Activated CD8-positive, alpha-beta memory T cell treated with anti-CD3 and anti-CD28 coated beads for 48 hours (primary cell): ENCODE data around the gene ABCC6.
"Not testable (repeated sequence)": the region's sequence is repeated elsewhere in the genome, so short reads cannot be mapped to it uniquely, and the experiment has no call there.

ENCODE experiments used
- DNase-seq, 3 experiments: peaks; one replicate each; pipeline ENCODE4 v3.0.0-alpha.2; 2020; ENCODE audit warnings: low read depth in 2 of 3, low spot score in 2 of 3

The ABCC6 gene

DNA sequence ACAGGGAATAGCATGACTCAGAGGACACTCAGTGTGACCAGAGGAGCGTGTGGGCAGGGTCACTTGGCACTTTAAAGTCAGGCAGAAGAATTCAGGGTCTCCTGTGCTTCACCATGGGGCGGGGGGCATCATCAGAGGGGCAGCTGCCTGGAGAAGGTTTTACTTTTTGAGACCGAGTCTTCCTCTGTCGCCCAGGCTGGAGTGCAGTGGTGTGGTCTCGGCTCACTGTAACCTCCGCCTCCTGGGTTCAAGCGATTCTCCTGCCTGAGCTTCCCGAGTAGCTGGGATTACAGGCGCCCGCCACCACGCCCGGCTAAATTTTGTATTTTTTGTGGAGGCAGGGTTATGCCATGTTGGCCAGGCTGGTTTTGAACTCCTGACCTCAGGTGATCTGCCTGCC is 32.3 kb downstream of the ABCC6 start:
- DNase-seq = not testable (repeated sequence)

DNA sequence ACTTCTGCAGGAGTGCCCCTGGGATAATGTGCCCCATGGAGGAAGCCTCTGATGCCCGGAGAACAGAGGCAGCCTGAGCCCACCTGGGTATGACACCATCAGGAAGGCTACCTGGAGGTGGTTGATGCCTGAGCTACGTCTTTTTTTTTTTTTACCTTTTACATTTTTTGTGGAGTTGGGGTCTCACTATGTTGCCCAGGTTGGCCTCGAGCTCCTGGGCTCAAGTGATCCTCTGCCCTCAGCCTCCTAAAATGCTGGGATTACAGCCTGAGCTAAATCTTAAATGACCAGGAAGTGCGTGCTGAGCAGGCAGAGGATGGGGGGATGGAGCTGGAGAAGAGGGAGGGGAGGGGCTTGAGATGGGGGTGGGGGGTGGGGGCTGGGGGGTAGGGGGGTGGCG is 32.7 kb downstream of the ABCC6 start:
- no peak for DNase-seq

DNA sequence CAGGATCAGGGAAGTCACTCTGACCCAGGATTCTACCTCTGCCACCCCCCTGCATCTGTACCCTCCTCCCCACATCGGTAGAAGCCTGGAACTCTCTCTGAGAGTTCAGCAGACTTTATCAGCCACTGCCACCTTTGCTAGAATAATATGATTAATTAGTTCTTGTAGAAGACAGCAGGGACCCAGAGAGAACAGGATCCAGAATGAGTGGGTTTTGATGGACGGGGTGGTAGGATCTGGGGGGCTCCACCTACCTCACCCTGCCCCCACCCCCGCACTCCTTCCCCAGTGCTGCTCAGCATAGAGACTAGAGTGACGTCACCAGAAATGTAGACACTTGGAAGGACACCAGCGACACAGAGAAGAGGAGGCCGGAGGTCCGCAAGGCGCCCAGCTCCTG is 33.5 kb downstream of the ABCC6 start:
- DNase-seq = no peak

DNA sequence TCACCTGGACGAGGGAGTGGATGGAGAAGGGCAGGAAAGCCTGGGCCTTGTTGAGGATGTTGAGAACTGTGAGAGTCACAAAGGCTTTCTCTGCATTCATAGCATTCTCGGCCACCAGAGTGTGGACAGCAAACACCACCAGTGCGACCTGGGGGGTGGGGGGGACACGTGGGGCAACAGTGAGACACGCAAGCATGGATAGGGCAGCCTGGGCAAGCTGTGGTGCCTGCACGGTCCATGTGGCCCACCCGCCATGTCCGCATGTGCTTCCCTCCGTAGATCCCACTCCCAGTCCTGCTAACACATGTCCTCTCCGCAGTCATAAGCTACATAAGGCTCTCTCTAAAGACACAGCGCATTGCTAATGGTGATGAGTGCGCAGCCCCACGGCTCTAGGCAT is 34.5 kb downstream of the ABCC6 start:
- DNase-seq = no peak

DNA sequence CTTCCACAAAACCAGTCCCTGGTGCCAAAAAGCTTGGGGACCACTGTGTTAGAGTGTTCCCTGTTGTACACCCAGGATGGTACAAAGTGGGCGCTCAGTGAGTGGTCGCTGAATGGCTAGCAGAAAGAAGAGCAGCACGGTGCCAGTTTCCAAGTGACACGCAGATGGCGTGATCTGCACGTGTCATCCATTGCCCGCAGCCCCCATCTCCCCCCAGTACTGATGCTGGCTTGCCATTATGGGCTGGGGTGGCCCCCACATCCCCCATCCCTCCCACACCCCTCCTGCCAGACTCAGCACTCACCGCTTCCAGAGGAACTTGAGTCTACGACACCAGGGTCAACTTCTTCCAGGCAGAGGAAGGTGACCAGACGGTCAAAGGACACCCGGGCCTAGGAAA is 36.5 kb downstream of the ABCC6 start:
- DNase-seq = no peak

DNA sequence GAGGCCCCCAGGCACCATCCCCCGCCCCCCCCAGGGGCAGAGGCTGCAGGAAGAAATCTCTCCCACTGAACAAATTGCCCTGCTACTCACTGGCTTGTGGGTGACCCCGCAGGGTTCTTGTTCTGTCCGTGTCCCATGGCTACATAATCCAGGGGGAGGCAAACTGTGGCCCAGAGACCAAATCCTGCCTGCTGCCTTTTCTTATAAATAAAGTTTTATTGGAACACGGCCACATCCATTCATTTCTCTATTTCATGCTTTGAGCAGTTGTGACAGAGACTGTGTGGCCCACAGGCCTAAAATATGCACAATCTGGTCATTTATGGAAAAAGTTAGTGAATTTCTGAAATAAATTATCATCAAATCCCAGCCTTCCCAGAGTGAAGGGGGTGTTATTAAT is 38.2 kb downstream of the ABCC6 start:
- no peak for DNase-seq

DNA sequence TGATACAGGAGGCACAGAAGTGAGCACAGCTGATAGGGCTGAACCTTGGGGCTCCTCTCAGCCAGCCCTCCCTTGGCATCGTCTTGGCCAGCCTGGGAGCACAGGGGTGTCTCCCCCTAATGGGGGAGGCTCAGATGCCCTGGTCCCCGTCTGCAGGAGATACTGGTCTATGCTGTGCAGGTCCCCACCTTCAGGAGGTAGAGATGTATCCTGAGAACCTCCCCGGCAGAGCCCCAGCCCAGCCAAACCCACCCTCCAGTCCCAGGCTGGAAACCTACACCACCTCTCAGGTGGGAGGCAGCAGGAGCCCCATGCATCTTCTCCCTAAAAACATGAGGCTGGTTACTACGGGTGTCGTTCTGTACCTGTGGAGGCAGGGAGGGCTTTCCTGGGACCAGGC is 38.7 kb downstream of the ABCC6 start:
- DNase-seq = no peak

DNA sequence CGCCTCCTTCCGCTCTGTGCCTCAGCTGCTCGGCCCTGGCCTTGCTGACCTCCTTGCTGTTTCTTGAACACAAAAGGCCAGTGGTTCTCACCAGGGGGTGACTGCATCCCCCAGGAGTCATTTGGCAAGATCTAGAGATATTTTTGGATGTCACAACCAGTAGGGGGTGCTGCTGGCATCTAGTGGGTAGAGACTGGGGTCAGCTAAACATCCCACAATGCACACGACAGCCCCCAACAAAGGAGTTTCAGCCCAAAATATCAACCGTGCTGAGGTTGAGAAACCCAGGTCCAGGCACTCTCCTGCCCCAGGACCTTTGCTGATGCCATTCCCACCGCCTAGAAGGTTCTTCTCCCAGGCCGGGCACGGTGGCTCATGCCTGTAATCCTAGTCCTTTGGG is 39.7 kb downstream of the ABCC6 start:
- DNase-seq = no peak

DNA sequence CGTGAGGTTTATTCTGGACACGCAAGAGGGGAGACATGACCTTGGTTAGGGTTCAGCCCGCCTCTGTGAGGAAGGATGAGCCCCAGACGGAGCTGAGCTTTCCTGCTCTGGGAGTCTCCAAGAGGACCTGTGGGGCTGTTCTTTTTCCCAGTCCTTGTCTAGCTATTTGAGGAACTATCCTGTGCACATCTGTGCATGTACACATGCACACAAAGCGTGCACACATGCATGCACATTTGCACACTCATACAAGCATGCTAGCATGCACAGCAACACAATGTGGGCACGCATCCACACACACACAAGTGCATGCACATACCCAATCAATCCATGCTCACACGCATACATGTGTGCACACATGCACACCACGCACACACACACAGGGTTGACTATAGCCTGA is 40.4 kb downstream of the ABCC6 start:
- no peak for DNase-seq

DNA sequence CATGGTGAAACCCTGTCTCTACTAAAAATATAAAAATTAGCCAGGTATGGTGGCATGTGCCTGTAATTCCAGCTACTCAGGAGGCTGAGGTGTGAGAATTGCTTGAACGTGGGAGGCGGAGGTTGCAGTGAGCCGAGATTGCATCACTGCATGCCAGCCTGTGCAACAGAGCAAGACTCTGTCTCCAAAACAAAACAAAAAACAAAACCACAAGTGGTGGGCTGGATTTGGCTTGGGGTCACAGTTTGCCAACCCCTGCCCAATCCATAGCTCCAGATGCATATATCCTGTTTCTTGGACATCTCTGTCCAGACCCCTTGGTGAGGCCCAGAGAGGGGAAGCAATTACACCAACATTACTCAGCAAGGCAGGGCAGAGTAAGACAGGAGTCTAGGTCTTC is 41.5 kb downstream of the ABCC6 start:
- not testable (repeated sequence) for DNase-seq

DNA sequence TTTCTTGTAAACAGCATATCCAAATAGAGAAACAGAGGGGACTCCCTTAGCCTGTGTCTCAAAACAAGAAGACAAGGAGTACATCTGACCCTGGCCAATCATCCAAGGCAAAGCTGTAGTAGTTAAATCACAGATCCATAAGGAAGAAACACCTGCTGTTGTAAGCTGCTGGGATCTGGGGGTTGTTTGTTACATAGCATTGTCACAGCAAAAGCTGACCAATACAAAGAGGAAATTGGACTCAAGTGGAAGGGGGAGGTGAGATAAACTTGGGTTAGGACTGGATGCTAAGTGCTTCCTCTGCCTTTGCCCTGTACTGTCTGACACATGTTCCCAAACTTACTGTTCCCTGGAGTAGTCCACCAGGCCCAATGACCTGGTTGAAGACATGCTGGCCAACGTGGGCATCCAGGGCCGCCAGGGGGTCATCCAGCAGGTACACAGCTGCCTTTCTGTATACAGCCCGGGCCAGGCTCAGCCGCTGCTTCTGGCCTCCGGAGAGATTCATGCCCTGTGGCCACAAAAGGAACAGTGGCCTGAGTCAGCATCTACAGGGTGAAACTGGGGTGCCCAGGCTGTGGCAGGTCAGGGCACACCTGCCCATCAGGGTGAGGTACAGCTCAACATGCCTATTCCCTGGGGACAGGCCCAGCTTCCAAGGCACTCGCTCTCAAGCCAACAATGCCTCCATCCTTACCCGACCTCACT is 44.7 kb downstream of the ABCC6 start:
- DNase-seq = no peak

DNA sequence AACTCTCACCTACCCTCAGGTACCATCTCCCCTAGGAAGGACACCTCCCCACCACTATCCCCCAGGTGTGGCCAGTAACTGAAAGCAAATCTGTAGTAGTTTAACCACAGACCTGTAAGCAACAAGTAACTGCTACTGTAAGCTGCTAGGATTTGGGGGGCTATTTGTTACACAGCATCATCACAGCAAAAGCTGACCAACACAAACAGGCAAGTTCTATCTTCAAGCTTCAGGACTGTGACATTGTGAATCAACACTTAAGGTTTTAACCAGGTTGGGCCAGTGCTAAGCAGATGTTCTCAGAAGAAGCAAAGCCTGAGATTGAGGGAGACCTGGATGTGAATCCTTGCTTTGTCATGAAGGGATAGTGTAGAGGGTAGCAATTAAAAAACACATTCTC is 47.0 kb downstream of the ABCC6 start:
- no peak for DNase-seq

DNA sequence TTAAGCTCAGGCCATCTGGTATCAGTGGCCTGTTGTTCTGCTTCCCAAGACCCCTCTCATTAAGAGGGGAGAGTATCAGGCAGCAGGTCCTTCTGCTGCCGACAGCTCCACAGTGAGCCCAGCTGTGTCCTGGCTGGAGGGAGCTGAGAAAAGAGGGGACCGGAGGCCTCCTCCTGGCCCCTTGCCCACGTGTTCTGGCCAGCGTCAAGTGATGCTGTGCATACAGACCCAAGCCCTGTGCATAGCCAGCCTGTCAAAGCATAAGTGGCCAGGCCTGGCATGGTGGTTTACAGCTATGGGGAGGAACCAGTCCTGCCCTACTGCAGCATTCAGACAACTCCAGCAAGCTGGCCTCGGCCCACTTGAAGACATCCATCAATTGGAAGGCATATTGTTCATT is 48.0 kb downstream of the ABCC6 start:
- DNase-seq = no peak

DNA sequence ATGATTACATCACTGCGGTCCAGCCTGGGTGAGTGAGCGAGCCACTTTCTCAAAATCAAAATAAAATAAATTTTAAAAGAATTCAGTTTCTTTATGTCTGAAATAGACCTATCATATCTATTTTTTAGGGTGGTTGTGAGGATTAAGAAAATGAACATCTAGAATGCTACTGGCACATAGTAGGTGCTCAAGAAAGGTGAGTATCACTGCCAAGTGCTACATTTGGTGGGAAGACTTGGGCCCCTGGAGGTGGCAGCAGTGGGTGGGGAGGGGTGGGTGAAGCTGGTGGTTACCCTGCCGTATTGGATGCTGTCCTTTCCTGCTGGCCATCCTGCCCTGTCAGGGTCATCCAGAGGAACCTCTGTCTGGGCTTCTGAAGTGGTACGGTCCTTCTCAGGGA is 50.3 kb downstream of the ABCC6 start:
- DNase-seq = no peak

DNA sequence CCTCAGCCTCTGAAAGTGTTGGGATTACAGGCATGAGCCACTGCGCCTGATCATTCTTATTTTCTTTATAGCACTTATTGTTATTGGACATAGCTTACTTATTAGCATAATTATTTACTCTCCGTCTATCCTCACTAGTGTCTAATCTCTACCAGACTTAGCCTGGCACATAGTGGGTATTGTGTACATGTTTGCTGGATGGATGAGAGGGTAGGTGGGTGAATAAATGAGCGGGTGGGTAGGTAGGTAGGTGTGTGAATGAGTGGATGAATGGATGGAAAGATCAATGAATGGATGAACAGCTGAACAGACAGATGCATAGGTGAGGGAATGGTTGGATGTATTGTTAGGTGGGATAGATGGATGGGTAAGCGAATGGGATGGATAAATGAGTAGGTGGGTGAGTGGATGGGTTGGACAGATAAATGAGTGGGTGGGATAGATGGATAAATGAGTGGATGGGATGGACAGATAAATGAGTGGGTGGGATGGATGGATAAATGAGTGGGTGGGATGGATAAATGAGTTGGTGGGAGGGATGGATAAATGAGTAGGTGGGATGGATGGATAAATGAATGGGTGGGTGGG is 51.9 kb downstream of the ABCC6 start:
- DNase-seq = no peak

DNA sequence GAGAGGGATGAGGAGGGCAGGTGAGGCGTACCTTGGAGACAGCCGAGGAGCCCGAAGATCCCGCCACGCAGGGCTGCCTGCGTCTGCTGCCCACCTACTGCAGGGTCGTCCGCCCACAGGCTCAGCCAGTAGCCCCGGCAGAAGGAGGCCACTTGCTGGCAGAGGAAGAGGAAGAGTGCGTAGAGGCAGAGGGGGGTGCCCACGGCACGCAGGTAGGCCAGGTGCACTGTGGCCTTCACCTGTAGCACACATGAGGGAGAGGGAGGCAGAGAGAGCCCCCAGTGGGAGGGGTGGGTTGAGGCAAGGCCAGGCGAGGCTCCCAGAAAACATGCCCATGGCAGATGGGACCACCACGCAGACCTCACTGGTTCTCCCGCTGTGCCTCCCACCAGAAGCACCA is 53.7 kb downstream of the ABCC6 start:
- no peak for DNase-seq

DNA sequence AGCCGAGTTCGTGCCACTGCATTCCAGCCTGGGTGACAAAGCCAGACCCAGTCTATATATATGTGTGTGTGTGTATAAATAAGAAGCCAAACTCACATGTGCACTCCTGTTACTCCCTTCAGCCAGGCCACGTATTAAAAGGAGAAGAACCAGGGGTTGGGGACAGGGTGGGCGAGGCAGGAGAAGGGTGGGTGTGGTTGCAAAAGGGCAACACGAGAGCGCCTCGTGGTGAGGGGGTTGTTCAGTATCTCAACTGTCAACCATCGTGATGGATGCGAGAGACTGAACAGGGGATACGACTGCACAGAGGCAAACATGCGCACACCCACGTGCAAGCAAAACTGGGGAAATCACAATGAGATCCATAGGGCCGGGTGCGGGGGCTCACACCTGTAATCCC is 54.9 kb downstream of the ABCC6 start:
- no peak for DNase-seq

DNA sequence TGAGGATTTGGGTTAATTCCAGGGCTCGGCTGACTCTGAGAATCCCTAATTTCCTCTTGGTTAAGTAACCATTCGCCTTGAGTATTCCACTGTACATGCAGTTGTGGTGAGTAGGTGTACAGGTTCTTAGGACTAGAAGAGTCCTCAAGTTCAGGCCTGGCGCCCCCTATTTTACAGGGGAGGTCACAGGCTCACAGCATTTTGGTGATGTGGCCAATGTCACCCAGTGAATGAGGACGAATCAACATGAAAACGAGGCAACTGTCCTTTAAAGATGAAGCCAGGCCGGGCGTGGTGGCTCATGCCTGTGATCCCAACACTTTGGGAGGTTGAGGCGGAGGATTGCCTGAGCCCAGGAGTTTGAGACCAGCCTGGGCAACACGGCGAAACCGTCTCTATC is 55.4 kb downstream of the ABCC6 start:
- no peak for DNase-seq

DNA sequence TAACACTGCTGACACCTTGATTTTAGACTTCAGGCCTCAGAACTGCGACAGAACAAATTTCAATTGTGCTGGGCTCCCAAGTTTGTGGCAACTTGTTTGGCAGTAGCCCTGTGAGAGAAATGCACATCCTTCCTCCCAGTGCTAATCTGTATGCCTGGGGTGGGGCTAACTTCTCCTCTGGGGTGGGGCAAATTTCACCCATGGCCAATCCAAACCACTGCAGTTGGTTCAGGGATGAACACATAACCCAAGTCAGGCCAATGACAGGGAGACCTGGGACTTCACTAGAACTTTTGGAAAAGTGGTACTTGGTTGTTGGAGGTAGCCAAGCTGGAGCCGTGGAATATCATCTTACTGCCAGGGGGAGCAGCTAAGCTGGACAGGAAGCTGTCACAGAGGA is 56.3 kb downstream of the ABCC6 start:
- no peak for DNase-seq

DNA sequence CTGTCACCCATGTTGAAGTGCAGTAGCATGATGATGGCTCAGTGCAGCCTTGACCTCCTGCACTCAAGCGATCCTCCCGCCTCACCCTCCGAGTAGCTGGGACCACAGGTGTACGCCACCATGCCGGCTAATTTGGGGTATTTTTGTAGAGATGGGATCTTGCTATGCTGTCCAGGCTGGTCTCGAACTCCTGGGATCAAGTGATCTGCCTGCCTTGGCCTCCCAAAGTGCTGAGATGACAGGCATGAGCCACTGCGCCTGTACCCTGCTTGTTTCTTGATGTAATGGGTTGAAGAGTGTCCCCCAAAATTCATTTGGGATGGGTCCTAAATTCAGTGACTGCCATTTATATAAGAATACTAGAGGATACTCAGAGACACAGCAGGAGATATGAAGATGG is 57.2 kb downstream of the ABCC6 start:
- no peak for DNase-seq

DNA sequence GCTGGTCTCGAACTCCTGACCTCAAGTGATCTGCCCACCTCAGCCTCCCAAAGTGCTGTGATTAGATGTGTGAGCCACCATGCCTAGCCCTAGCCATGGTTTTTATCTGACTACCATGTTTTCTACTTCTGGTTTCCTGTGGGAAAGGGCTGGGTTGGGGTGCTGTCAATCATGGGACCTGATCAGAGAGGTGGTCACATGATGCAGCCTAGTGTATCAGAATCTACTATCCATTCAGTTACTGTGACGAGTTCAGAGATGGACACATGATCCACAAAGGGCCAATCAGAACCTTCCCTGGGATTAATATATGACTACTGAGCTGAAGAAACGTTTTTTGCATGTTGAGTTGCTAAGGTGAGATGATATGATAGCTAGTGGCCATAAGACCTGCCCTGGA is 59.1 kb downstream of the ABCC6 start:
- no peak for DNase-seq

DNA sequence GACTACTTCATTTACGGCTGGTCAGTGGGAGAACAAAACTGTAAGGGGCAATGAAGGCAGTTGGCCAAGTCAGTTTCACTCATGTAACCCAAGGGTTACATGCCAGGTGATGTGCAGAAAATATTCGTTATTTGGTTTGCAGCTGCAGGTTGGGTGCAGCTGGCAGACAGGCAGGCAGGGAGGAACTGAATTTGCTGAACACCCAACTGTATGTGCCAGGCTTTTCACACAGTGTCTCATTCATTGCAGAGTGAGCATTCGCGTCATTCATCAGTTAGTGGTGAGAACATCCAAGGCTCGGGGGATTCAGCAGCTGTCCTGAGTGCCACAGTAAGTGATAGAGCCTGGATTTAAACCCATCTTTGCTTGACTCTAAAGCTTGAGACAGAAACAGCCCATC is 59.7 kb downstream of the ABCC6 start:
- DNase-seq = no peak

DNA sequence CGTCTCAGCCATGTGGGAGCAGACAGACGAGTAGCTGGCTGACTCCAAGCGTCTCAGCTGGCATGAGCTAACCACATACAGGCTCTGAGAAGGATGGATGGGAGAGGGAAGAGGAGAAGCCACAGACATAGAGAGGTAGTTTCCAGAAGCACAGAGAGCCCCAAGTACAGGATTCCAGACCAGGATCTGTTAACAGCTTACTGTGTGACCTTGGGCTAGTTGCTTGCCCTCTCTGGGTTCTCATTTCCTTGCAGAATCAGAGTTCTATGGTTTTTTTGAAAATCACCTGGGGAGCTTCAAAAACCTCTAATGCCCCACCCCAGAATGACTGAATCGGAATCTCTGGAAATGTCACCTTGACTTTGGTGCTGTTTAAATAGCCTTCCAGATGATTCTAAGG is 60.2 kb downstream of the ABCC6 start:
- DNase-seq = no peak
